Hepatocyte (in vitro differentiated cells): ENCODE measurements around the gene SHISA6. TPM values are rescaled to one million over a fixed set of nuclear protein-coding genes. Genes with fewer than 3 reads are reported as not detected.
A peak's percentile ranks its signal among the peaks of the same experiment; 100 is the strongest.

Source experiments
- DNase-seq: peaks from one replicate; pipeline ENCODE4 v3.0.0-alpha.2; 2016; ENCODE audit warnings: low spot score
- H2AFZ ChIP-seq: fragments of 200-600 bp; sonication (generic); 2 replicates; pipeline ENCODE4 v1.6.0; 2016; ENCODE audit warnings: antibody characterized with exemption, mild to moderate bottlenecking
- H3K27ac ChIP-seq: fragments of 200-600 bp; sonication (generic); 2 replicates; pipeline ENCODE4 v1.5.1; 2016; ENCODE audit warnings: mild to moderate bottlenecking
- H3K27me3 ChIP-seq: fragments of 200-600 bp; sonication (generic); 2 replicates; pipeline ENCODE4 v1.6.1; 2016
- H3K36me3 ChIP-seq: fragments of 200-600 bp; sonication (generic); replicated peaks from 2 replicates; pipeline ENCODE4 v1.5.1; 2016; ENCODE audit warnings: low read depth; ENCODE audit not compliant: insufficient read depth
- H3K4me1 ChIP-seq: fragments of 200-600 bp; sonication (generic); 2 replicates; pipeline ENCODE4 v1.5.1; 2016; ENCODE audit warnings: mild to moderate bottlenecking, moderate library complexity; ENCODE audit not compliant: insufficient read depth
- H3K4me2 ChIP-seq: fragments of 200-600 bp; sonication (generic); 2 replicates; pipeline ENCODE4 v1.6.0; 2016
- H3K4me3 ChIP-seq: fragments of 200-600 bp; sonication (generic); 2 replicates; pipeline ENCODE4 v1.5.1; 2016; ENCODE audit warnings: mild to moderate bottlenecking
- H3K79me2 ChIP-seq: fragments of 200-600 bp; sonication (generic); 2 replicates; pipeline ENCODE4 v1.6.0; 2017; ENCODE audit warnings: mild to moderate bottlenecking
- H3K9me2 ChIP-seq: fragments of 200-600 bp; sonication (generic); replicated peaks from 2 replicates; pipeline ENCODE4 v1.6.0; 2017; ENCODE audit warnings: mild to moderate bottlenecking; ENCODE audit not compliant: insufficient read depth
- H3K9me3 ChIP-seq: fragments of 200-600 bp; sonication (generic); 2 replicates; pipeline ENCODE4 v1.5.1; 2016; ENCODE audit warnings: low read depth, mild to moderate bottlenecking
- H4K20me1 ChIP-seq: fragments of 200-600 bp; sonication (generic); 2 replicates; pipeline ENCODE4 v1.6.0; 2016; ENCODE audit warnings: mild to moderate bottlenecking; ENCODE audit not compliant: insufficient read depth, poor library complexity, severe bottlenecking
- CTCF ChIP-seq: fragments of 200-600 bp; sonication (generic); IDR thresholded peaks from 2 replicates; pipeline ENCODE4 v1.5.1; 2016; ENCODE audit warnings: antibody characterized with exemption, mild to moderate bottlenecking; ENCODE audit not compliant: poor library complexity
- EZH2 ChIP-seq: fragments of 200-600 bp; sonication (generic); IDR thresholded peaks from 2 replicates; pipeline ENCODE4 v1.6.1; 2016; ENCODE audit warnings: antibody characterized with exemption, mild to moderate bottlenecking, borderline replicate concordance
- EZH2phosphoT487 ChIP-seq: fragments of 200-600 bp; sonication (generic); IDR thresholded peaks from one replicate; pipeline ENCODE4 v1.6.1; 2018; ENCODE audit warnings: antibody characterized with exemption, mild to moderate bottlenecking, low read depth, moderate library complexity; ENCODE audit not compliant: unreplicated experiment, severe bottlenecking
- WGBS: methylation state at CpG from one replicate; pipeline ENCODE4 v1.1.6; 2016; ENCODE audit warnings: low lambda C conversion rate; ENCODE audit errors: missing lambda C conversion rate; 5-methylcytosine and 5-hydroxymethylcytosine counted together
- polyA plus RNA-seq: library from polyadenylated mRNA; unstranded; fragments of >200 nt; fragmentation: Nextera tagmentation; extraction: Ambion mirVana; gene quantifications from 2 replicates; pipeline ENCODE4 v1.2.1, GENCODE V29; 2016
- total RNA-seq: library from RNA; depleted of rRNA; stranded (reverse); fragments of >200 nt; gene quantifications from 2 replicates; pipeline ENCODE4 v1.2.3, GENCODE V29; 2014

Gene SHISA6
- total and polyA plus RNA-seq, 2 experiments from 2014 or later, result 0.21 to 0.80 TPM

GRCh38 chr17:11389583-11389982 is 148.6 kb downstream of the SHISA6 start:
- Histone ChIP-seq H2AFZ (no peak overlapping the region), H3K27me3 (no peaks in the 10 kb centered on the region), H3K4me1 (no peaks in the 10 kb centered on the region), H4K20me1 (no peaks in the 10 kb centered on the region), H3K27ac (no peak overlapping the region), H3K4me2 (no peak overlapping the region), H3K4me3 (no peak overlapping the region), H3K36me3 (no peaks in the 10 kb centered on the region), H3K9me2 (no peaks in the 10 kb centered on the region), H3K79me2 (no peaks in the 10 kb centered on the region), H3K9me3 (no peaks in the 10 kb centered on the region)
- no peak for DNase-seq
- whole genome bisulfite sequencing, result 88% methylated on average over 2 of the region's 2 CpGs
- no peak for TF ChIP-seq EZH2phosphoT487
- no peak for TF ChIP-seq CTCF
- no peak for TF ChIP-seq EZH2

GRCh38 chr17:11391134-11391533 is 150.1 kb downstream of the SHISA6 start:
- H3K27ac ChIP-seq, result no peak overlapping the region
- 43% methylated on average over 4 of the region's 4 CpGs for WGBS

GRCh38 chr17:11404431-11405276 is 163.6 kb downstream of the SHISA6 start:
- no peak overlapping the region for H3K27ac ChIP-seq
- WGBS, result 62% methylated on average over 8 of the region's 8 CpGs
- no peaks in the 10 kb centered on the region for H3K4me1 ChIP-seq
- no peak overlapping the region for H3K4me3 ChIP-seq
- H2AFZ ChIP-seq, result no peak overlapping the region
- no peaks in the 10 kb centered on the region for H3K9me3 ChIP-seq
- no peaks in the 10 kb centered on the region for H3K36me3 ChIP-seq
- no peaks in the 10 kb centered on the region for H3K79me2 ChIP-seq
- no peaks in the 10 kb centered on the region for H4K20me1 ChIP-seq
- DNase-seq, result peak; percentile 35
- H3K4me2 ChIP-seq, result no peak overlapping the region
- TF ChIP-seq EZH2 (no peak), CTCF (no peak), EZH2phosphoT487 (no peak)
- H3K9me2 ChIP-seq, result no peaks in the 10 kb centered on the region
- H3K27me3 ChIP-seq, result no peaks in the 10 kb centered on the region

More at GRCh38 chr17:11391134-11391533, 150.1 kb downstream of the SHISA6 start:
- no peaks in the 10 kb centered on the region for H3K27me3 ChIP-seq
- TF ChIP-seq CTCF (peak; percentile 29), EZH2phosphoT487 (no peak)
- no peaks in the 10 kb centered on the region for H4K20me1 ChIP-seq
- no peaks in the 10 kb centered on the region for H3K36me3 ChIP-seq
- no peaks in the 10 kb centered on the region for H3K9me3 ChIP-seq
- H2AFZ ChIP-seq, result no peak overlapping the region
- H3K4me3 ChIP-seq, result no peak overlapping the region
- H3K9me2 ChIP-seq, result no peaks in the 10 kb centered on the region
- H3K79me2 ChIP-seq, result no peaks in the 10 kb centered on the region
- H3K4me2 ChIP-seq, result no peak overlapping the region
- peak; percentile 44 for DNase-seq
- H3K4me1 ChIP-seq, result no peaks in the 10 kb centered on the region
